HL-60 (cell line): ENCODE data around the gene PSMA3.

Source experiments
- GABPA ChIP-seq: IDR thresholded peaks from 2 replicates; pipeline ENCODE4 v1.6.1; 2012; ENCODE audit warnings: low read depth
- POLR2AphosphoS5 ChIP-seq: IDR thresholded peaks from 2 replicates; pipeline ENCODE4 v1.6.1; 2012; ENCODE audit warnings: low read depth
- SPI1 ChIP-seq: IDR thresholded peaks from 2 replicates; pipeline ENCODE4 v1.6.1; 2012; ENCODE audit warnings: low read depth, mild to moderate bottlenecking, borderline replicate concordance
- TF ChIP-seq, protein P1 (sequence below): IDR thresholded peaks from one replicate; pipeline ENCODE4 v1.5.1; 2011; ENCODE audit warnings: low read length, control low read depth, inconsistent platforms; ENCODE audit not compliant: insufficient read depth
- TF ChIP-seq, protein P2 (sequence below): IDR thresholded peaks from 2 replicates; pipeline ENCODE4 v1.6.1; 2012; ENCODE audit warnings: low read depth; ENCODE audit not compliant: insufficient replicate concordance

DNA sequence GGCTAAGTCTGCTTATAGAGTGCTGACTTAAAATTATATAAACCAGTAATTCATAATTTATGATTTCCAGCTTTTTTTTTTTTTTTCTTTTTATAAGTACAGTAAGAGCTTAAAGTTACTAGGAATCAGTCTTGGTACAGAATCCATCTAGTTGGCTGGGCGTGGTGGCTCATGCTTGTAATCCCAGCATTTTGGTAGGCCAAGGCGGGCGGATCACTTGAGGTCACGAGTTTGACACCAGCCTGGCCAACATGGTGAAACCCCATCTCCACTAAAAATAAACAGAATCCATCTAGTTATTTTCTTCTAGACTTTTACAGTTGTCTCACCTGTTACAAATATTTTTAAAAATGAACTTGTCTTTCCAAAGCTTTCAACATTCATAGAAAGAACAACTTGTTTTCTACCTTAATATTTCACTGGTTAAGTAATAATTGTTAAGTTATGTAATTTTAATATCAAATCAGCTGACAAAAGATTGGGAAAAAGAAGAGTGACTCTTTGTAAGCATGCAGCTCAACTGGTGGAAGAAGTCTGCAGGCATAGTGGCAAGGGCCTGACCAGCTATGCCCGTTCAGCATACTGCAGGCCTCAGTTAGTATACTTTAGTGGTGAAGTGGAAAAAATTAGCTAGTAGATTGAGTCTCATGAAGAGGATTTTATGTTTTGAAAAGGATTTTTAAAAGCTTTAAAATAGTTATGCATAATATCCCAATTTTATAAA, 17.4 kb upstream of the PSMA3 start:
- TF ChIP-seq, protein P1, sequence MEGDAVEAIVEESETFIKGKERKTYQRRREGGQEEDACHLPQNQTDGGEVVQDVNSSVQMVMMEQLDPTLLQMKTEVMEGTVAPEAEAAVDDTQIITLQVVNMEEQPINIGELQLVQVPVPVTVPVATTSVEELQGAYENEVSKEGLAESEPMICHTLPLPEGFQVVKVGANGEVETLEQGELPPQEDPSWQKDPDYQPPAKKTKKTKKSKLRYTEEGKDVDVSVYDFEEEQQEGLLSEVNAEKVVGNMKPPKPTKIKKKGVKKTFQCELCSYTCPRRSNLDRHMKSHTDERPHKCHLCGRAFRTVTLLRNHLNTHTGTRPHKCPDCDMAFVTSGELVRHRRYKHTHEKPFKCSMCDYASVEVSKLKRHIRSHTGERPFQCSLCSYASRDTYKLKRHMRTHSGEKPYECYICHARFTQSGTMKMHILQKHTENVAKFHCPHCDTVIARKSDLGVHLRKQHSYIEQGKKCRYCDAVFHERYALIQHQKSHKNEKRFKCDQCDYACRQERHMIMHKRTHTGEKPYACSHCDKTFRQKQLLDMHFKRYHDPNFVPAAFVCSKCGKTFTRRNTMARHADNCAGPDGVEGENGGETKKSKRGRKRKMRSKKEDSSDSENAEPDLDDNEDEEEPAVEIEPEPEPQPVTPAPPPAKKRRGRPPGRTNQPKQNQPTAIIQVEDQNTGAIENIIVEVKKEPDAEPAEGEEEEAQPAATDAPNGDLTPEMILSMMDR, result no peak
- TF ChIP-seq, protein P2, sequence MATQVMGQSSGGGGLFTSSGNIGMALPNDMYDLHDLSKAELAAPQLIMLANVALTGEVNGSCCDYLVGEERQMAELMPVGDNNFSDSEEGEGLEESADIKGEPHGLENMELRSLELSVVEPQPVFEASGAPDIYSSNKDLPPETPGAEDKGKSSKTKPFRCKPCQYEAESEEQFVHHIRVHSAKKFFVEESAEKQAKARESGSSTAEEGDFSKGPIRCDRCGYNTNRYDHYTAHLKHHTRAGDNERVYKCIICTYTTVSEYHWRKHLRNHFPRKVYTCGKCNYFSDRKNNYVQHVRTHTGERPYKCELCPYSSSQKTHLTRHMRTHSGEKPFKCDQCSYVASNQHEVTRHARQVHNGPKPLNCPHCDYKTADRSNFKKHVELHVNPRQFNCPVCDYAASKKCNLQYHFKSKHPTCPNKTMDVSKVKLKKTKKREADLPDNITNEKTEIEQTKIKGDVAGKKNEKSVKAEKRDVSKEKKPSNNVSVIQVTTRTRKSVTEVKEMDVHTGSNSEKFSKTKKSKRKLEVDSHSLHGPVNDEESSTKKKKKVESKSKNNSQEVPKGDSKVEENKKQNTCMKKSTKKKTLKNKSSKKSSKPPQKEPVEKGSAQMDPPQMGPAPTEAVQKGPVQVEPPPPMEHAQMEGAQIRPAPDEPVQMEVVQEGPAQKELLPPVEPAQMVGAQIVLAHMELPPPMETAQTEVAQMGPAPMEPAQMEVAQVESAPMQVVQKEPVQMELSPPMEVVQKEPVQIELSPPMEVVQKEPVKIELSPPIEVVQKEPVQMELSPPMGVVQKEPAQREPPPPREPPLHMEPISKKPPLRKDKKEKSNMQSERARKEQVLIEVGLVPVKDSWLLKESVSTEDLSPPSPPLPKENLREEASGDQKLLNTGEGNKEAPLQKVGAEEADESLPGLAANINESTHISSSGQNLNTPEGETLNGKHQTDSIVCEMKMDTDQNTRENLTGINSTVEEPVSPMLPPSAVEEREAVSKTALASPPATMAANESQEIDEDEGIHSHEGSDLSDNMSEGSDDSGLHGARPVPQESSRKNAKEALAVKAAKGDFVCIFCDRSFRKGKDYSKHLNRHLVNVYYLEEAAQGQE, result no peak
- TF ChIP-seq SPI1 (no peak), POLR2AphosphoS5 (no peak), GABPA (no peak)
